Activated naive CD4-positive, alpha-beta T cell treated with Interleukin-2 at 50 U/mL for 16 hours (primary cell): Measurements from ENCODE around the gene RAPGEF4.

ENCODE experiments used
- DNase-seq: peaks from one replicate; pipeline ENCODE4 v3.0.0-alpha.2; 2020

RAPGEF4 gene

GRCh38 chr2:172947461-172948153, 212.0 kb downstream of the RAPGEF4 start:
- no peak for DNase-seq

GRCh38 chr2:172949522-172949921, 213.9 kb downstream of the RAPGEF4 start:
- DNase-seq = no peak

- DNase-seq = no peak
Observed at GRCh38 chr2:172950565-172950964, 214.9 kb downstream of the RAPGEF4 start.

GRCh38 chr2:172951554-172951953, 215.9 kb downstream of the RAPGEF4 start:
- DNase-seq = no peak

GRCh38 chr2:172953411-172953810, 217.8 kb downstream of the RAPGEF4 start:
- DNase-seq = no peak

- DNase-seq = no peak
Observed at GRCh38 chr2:172953970-172954852, 218.6 kb downstream of the RAPGEF4 start.

- DNase-seq = no peak
Observed at GRCh38 chr2:172955587-172955986, 219.9 kb downstream of the RAPGEF4 start.

- DNase-seq = no peak
Observed at GRCh38 chr2:172957734-172958133, 222.1 kb downstream of the RAPGEF4 start.

GRCh38 chr2:172962082-172962481, 226.4 kb downstream of the RAPGEF4 start:
- DNase-seq = no peak

- DNase-seq = no peak
Observed at GRCh38 chr2:172962824-172963223, 227.2 kb downstream of the RAPGEF4 start.

- no peak for DNase-seq
Observed at GRCh38 chr2:172964511-172965139, 229.0 kb downstream of the RAPGEF4 start.

- DNase-seq = no peak
Observed at GRCh38 chr2:172965433-172966212, 230.0 kb downstream of the RAPGEF4 start.

GRCh38 chr2:172967036-172967982, 231.7 kb downstream of the RAPGEF4 start:
- DNase-seq = no peak

GRCh38 chr2:172968061-172968469, 232.4 kb downstream of the RAPGEF4 start:
- no peak for DNase-seq

GRCh38 chr2:172969166-172969565, 233.5 kb downstream of the RAPGEF4 start:
- DNase-seq = no peak

GRCh38 chr2:172969609-172970008, 234.0 kb downstream of the RAPGEF4 start:
- DNase-seq = no peak

GRCh38 chr2:172970660-172971059, 235.0 kb downstream of the RAPGEF4 start:
- no peak for DNase-seq

- DNase-seq = peak; percentile 30
Observed at GRCh38 chr2:172972005-172972619, 236.5 kb downstream of the RAPGEF4 start.

- no peak for DNase-seq
Observed at GRCh38 chr2:172974762-172975161, 239.1 kb downstream of the RAPGEF4 start.

- DNase-seq = no peak
Observed at GRCh38 chr2:172976116-172976515, 240.5 kb downstream of the RAPGEF4 start.

- no peak for DNase-seq
Observed at GRCh38 chr2:172976816-172977215, 241.2 kb downstream of the RAPGEF4 start.
